ENCODE measurements around the gene KCNB1. TPM values are rescaled to one million over a fixed set of nuclear protein-coding genes. Genes with fewer than 3 reads are reported as not detected.
A peak's percentile ranks its signal among the peaks of the same experiment; 100 is the strongest.

KCNB1 gene
- total and polyA plus RNA-seq, 2 donors (not counting 1 experiment from before 2014, with no cell fraction given) = under 0.01 to 0.07 TPM

GRCh38 chr20:49485563-49485962 lies 3.1 kb upstream of the KCNB1 start:
- Histone ChIP-seq H3K4me1 (ENCODE audit: control insufficient read depth, extremely low read depth, insufficient read depth, low read length) (no peaks in the 10 kb centered on the region), H3K27me3 (ENCODE audit: control insufficient read depth, insufficient read depth, low read length) (peaks cover 30% of the 10 kb centered on the region), H4K20me1 (ENCODE audit: control insufficient read depth, extremely low read depth, insufficient read depth, low read length) (no peaks in the 10 kb centered on the region), H3K79me2 (ENCODE audit: control insufficient read depth, insufficient read depth, low read length) (no peaks in the 10 kb centered on the region), H3K27ac (ENCODE audit: insufficient read depth, low read length) (no peak overlapping the region), H3K36me3 (ENCODE audit: control insufficient read depth, insufficient read depth, low read length) (no peaks in the 10 kb centered on the region), H3K9me3 (ENCODE audit: control insufficient read depth, insufficient read depth, low read depth, low read length) (no peaks in the 10 kb centered on the region), H3K4me3 (replicated peaks in 1 of 4; ENCODE audit: control extremely low read depth in 1 of 4, insufficient read depth in 1 of 4, low read depth in 3 of 4, low read length in 4 of 4) (no peak overlapping the region), H2AFZ (ENCODE audit: low read length) (no peak overlapping the region), H3K9ac (ENCODE audit: insufficient read depth, low read length) (no peak overlapping the region), H3K4me2 (ENCODE audit: extremely low read depth, insufficient read depth, low read length) (no peak overlapping the region)
- no peak for DNase-seq (ENCODE audit: low read depth in 2 of 2)
- TF ChIP-seq CTCF (conservative IDR thresholded peaks at IDR 0.05 in 1 of 2, IDR thresholded peaks at IDR 0.05 in 1 of 2; ENCODE audit: low read depth in 1 of 2, low read length in 2 of 2) (no peak), EZH2 (IDR thresholded peaks at IDR 0.05; ENCODE audit: low read length, missing control alignments) (no peak)

- Histone ChIP-seq H3K4me2 (ENCODE audit: extremely low read depth, insufficient read depth, low read length) (peak overlapping the region; percentile 86), H3K36me3 (ENCODE audit: control insufficient read depth, insufficient read depth, low read length) (no peaks in the 10 kb centered on the region), H3K4me3 (replicated peaks in 1 of 4; ENCODE audit: control extremely low read depth in 1 of 4, insufficient read depth in 1 of 4, low read depth in 3 of 4, low read length in 4 of 4) (peak overlapping the region; percentile 22 to 52 (median 51)), H3K27ac (ENCODE audit: insufficient read depth, low read length) (no peak overlapping the region), H2AFZ (ENCODE audit: low read length) (peak overlapping the region; percentile 65), H3K4me1 (ENCODE audit: control insufficient read depth, extremely low read depth, insufficient read depth, low read length) (no peaks in the 10 kb centered on the region), H3K9me3 (ENCODE audit: control insufficient read depth, insufficient read depth, low read depth, low read length) (no peaks in the 10 kb centered on the region), H3K9ac (ENCODE audit: insufficient read depth, low read length) (no peak overlapping the region), H3K27me3 (ENCODE audit: control insufficient read depth, insufficient read depth, low read length) (peaks cover 27% of the 10 kb centered on the region), H4K20me1 (ENCODE audit: control insufficient read depth, extremely low read depth, insufficient read depth, low read length) (no peaks in the 10 kb centered on the region), H3K79me2 (ENCODE audit: control insufficient read depth, insufficient read depth, low read length) (no peaks in the 10 kb centered on the region)
- TF ChIP-seq EZH2 (IDR thresholded peaks at IDR 0.05; ENCODE audit: low read length, missing control alignments) (peak; percentile 66), CTCF (conservative IDR thresholded peaks at IDR 0.05 in 1 of 2, IDR thresholded peaks at IDR 0.05 in 1 of 2; ENCODE audit: low read depth in 1 of 2, low read length in 2 of 2) (peak; percentile 42 to 56)
- peak; percentile 59 to 70 for DNase-seq (ENCODE audit: low read depth in 2 of 2)
Observed at GRCh38 chr20:49484180-49485140, 2.0 kb upstream of the KCNB1 start.

- Histone ChIP-seq H3K4me2 (ENCODE audit: extremely low read depth, insufficient read depth, low read length) (peak overlapping the region; percentile 71), H2AFZ (ENCODE audit: low read length) (no peak overlapping the region), H4K20me1 (ENCODE audit: control insufficient read depth, extremely low read depth, insufficient read depth, low read length) (no peaks in the 10 kb centered on the region), H3K4me1 (ENCODE audit: control insufficient read depth, extremely low read depth, insufficient read depth, low read length) (no peaks in the 10 kb centered on the region), H3K4me3 (replicated peaks in 1 of 4; ENCODE audit: control extremely low read depth in 1 of 4, insufficient read depth in 1 of 4, low read depth in 3 of 4, low read length in 4 of 4) (no peak overlapping the region), H3K9me3 (ENCODE audit: control insufficient read depth, insufficient read depth, low read depth, low read length) (no peaks in the 10 kb centered on the region), H3K9ac (ENCODE audit: insufficient read depth, low read length) (no peak overlapping the region), H3K27ac (ENCODE audit: insufficient read depth, low read length) (no peak overlapping the region), H3K36me3 (ENCODE audit: control insufficient read depth, insufficient read depth, low read length) (no peaks in the 10 kb centered on the region), H3K79me2 (ENCODE audit: control insufficient read depth, insufficient read depth, low read length) (no peaks in the 10 kb centered on the region), H3K27me3 (ENCODE audit: control insufficient read depth, insufficient read depth, low read length) (peaks cover 27% of the 10 kb centered on the region)
- no peak for DNase-seq (ENCODE audit: low read depth in 2 of 2)
- TF ChIP-seq CTCF (conservative IDR thresholded peaks at IDR 0.05 in 1 of 2, IDR thresholded peaks at IDR 0.05 in 1 of 2; ENCODE audit: low read depth in 1 of 2, low read length in 2 of 2) = no peak
Observed at GRCh38 chr20:49483696-49484123, 1.2 kb upstream of the KCNB1 start.

All from fibroblast of lung (primary cell).